Measurements from ENCODE around the gene ITGAD.
A peak's percentile ranks its signal among the peaks of the same experiment; 100 is the strongest.
"Not testable (repeated sequence)": the region's sequence is repeated elsewhere in the genome, so short reads cannot be mapped to it uniquely, and the experiment has no call there.

Gene ITGAD

GRCh38 chr16:31435341-31436220, 42.4 kb downstream of the ITGAD start:
- DNase-seq, result no peak

GRCh38 chr16:31436221-31437045, 43.3 kb downstream of the ITGAD start:
- DNase-seq, result no peak

- no peak for DNase-seq
Measured at GRCh38 chr16:31438414-31438813, 45.3 kb downstream of the ITGAD start.

GRCh38 chr16:31439023-31439422, 45.9 kb downstream of the ITGAD start:
- DNase-seq, result not testable (repeated sequence)

GRCh38 chr16:31439519-31439918, 46.4 kb downstream of the ITGAD start:
- DNase-seq, result no peak

- no peak for DNase-seq
Measured at GRCh38 chr16:31440516-31441184, 47.5 kb downstream of the ITGAD start.

- no peak for DNase-seq
Measured at GRCh38 chr16:31441956-31442355, 48.8 kb downstream of the ITGAD start.

GRCh38 chr16:31445931-31446330, 52.8 kb downstream of the ITGAD start:
- DNase-seq, result not testable (repeated sequence)

GRCh38 chr16:31451201-31451600, 58.1 kb downstream of the ITGAD start:
- DNase-seq, result no peak

- DNase-seq, result no peak
Measured at GRCh38 chr16:31451681-31452351, 58.7 kb downstream of the ITGAD start.

- DNase-seq, result no peak
Measured at GRCh38 chr16:31452631-31453106, 59.5 kb downstream of the ITGAD start.

GRCh38 chr16:31453255-31454204, 60.4 kb downstream of the ITGAD start:
- DNase-seq, result no peak

GRCh38 chr16:31455601-31456314, 62.6 kb downstream of the ITGAD start:
- DNase-seq, result no peak

- DNase-seq, result no peak
Measured at GRCh38 chr16:31456988-31457360, 63.8 kb downstream of the ITGAD start.

- DNase-seq, result peak; percentile 67
Measured at GRCh38 chr16:31458073-31458843, 65.1 kb downstream of the ITGAD start.

- peak; percentile 94 for DNase-seq
Measured at GRCh38 chr16:31458844-31459686, 65.9 kb downstream of the ITGAD start, which contains the start of gene ARMC5. Gene ARMC5 (plus strand): TSS chr16:31459501. CDS start chr16:31459525, 24 bp downstream.

GRCh38 chr16:31459687-31460581, 66.8 kb downstream of the ITGAD start:
- DNase-seq, result peak; percentile 98

GRCh38 chr16:31460582-31461002, 67.5 kb downstream of the ITGAD start:
- peak; percentile 6 for DNase-seq
